GM19467 (cell line): ENCODE measurements around the gene SLC24A5.

Source experiments
- ATAC-seq: cut with Tn5 transposase; IDR thresholded peaks from one replicate; pipeline ENCODE4 v1.9.1; 2021; ENCODE audit warnings: mild to moderate bottlenecking, moderate library complexity; ENCODE audit not compliant: unreplicated experiment

SLC24A5 gene

DNA sequence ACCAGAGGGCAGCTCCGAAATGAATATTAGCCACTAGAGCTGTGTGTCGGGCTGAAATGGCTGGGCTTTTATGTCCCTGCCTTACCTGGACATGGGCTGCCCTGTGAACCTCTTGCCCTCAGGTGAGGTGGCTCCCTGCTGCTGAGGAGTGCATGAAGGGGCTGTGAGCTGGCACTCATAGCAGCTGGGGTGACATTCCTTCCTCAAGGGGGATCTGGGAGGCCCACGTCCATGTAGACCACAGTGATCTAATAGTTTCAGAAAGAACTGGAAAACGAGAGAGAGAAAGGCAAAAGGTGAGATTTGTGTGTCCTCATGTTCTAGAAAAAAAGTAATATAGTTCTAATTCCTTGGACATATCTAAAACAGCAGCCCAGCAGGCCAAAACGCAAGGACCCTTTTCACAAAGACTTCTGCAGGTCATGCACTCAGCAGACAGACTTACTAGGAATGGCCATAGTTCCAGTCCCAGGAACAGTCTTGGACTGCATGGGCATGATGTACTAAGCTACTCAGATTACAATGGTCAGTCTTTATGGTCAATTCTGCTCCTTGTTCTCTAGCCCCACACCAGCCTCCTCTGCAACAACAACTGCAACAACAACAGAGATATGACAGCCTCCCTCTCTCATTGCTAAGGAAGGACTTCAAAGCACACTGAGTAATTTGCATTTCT, 10.8 kb upstream of the SLC24A5 start:
- ATAC-seq, result no peak

DNA sequence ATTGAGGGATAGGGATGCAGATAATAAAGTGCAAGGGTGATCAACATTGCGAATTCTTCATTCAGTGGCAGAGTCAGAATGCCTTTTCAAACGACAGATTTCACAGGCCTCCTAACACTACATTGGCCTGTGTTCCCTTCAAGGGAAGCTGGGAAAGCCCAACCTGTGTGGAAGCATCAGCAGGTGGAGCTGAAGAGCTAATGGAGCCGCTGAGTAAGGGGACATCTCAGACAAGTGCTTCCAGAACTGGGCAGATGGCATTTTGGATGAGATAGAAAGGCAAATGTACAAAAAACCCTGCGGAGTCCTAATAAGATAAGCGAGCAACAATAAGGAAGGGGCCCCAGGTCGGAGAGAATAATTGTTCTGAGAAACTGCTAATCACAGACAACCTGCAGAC, 8.5 kb upstream of the SLC24A5 start:
- no peak for ATAC-seq

DNA sequence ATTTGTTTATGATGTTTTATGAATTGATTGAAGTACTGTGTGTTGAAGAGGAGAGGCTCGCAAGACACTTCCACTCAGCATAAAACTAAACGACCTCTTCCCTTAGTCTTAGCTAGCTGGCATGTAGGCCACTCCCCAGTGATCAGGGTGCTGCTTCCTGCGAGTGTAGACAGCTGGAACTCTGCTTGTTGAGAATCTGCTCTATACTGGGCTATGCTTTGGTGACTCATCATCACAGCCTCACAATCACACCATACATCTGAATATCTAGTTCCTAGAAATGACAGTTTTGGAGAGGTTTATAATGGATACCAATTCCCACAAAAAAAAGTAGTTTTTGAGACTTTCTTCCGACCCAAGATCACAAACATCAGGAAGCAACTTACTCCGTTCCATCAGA, 1.5 kb upstream of the SLC24A5 start:
- ATAC-seq, result no peak

DNA sequence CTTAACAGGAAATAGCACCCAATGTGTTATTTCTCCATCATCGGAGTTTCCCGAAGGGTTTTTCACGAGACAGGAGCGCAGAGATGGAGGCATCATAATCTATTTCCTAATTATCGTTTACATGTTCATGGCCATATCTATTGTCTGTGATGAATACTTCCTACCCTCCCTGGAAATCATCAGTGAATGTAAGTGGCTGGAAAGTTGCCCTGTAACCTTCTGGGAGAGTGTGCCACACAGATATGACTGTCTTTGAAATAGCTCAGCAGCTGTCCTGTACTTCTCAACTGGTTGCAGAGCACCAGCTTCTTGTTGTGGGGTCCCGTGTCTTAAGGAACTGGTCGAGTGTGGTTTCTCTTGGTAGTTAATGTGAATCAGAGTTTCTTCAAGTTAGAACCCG, 1.1 kb downstream of the SLC24A5 start:
- no peak for ATAC-seq

DNA sequence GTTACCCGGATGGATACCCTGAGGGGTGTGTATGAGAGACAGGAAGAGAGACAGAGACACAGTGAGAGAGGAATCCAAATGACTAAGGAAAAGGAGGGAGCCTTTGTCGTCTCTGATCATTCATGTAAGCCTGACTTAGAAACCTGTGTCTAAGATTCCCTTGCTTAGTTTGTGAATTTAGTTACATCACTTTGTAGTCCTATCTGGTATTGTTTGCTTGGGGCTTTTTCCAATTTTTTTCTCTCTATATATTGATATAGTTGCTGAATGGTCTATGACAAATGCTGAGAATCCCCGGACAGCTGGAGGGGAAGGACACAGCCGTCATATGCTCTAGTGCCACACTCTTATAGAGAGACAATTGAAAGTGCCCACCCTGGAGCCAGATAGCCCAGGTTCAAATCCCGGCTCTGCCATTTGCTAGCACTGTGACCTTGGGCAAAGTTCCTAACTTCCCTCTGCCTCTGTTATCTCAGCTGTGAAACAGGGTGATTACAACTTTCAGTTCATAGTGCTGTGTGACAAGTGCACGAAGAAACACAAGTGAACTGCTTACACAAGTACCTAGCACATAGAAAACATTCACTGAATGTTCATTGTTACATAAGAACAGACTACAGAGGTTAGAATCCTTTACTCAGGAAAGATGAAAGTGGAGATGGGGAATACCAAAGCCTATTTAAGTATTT, 6.0 kb downstream of the SLC24A5 start:
- no peak for ATAC-seq

DNA sequence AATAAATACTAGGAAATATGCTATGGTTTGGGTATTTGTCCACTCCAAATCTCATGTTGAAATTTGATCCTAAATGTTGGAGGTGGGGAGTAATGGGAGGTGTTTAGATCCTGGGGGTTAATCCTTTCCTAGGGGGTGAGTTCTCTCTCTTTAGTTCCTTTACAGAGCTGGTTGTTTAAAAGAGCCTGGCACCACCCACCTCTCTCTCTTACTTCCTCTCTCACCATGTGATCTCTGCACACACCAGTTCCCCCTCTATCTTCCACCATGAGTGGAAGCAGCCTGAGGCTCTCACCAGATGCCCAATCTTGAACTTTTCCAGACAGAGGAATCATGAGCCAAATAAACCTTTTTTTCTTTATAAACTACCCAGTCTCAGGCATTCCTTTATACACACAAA, 10.5 kb downstream of the SLC24A5 start:
- no peak for ATAC-seq

DNA sequence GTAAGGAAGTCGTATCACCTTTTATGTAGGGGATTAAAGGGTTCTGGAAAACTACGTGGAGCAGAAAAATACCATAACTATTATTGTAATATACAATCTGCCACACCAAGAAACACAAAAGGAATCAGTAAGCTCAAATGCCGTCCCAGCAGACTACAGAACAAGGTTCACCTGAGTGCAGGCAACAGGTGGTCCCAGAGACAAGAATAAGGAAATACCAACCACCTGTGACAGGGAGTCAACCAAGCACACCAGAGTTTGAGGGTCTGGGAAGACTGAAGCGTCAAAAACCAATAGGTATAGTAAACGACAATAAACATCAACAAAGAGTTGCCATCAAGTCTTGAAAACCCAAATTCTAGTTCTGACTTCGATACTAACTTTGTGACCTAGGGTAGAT, 12.1 kb downstream of the SLC24A5 start:
- ATAC-seq, result no peak

DNA sequence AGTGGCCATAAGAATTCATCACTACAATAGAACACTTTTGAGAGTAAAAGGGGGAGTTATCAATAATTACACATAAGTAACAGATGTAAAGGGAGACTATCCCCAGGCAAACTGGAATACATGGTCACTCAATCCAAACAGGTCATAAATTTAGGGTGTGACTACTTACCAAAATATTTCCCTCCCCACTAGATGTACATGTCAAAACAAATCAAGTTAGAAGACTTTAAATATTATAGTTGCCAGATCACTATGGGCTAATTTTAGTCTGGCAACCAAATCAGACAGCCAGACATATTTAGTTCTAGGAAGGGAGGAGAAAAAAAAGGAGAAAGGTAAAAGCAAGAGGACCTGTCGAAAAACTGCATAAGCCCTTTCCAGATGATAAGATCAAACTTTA, 23.1 kb downstream of the SLC24A5 start:
- no peak for ATAC-seq

DNA sequence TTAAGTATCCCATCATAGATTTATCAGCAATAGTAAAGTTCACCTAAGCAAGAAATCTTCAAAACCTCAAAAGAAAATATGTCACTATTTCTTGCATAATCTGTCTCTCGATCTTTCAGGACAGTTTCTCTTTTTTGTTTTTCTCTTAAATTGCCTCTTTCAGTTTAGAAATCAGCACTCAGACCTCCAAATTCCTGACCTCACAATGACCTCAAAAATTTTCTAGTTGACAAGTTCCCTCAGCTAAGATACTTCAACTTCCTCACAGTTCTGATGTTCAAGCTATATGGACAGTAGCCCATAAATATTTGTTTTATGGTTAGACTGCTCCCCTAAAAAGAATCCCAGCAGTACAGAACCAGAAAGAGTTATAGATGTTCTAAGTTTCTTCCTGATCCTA, 24.1 kb downstream of the SLC24A5 start:
- no peak for ATAC-seq

DNA sequence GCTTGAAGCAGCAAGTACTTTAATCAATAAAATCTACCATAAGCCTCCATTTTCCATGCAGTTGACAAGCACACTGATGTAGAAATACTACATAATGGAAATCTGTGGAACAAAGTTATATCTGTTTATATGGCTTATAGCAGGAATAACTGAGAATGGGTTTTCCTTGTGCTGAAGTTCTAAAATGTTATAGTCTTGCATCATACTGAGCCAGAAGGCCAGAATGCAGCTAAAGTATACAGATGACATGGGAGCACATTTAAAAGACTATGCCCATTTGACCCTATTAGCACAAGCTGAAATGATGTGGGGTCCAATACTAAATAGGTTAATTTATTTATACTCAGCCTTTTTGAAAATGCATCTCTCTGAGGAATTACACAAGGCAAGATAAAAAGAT, 25.1 kb downstream of the SLC24A5 start:
- no peak for ATAC-seq

DNA sequence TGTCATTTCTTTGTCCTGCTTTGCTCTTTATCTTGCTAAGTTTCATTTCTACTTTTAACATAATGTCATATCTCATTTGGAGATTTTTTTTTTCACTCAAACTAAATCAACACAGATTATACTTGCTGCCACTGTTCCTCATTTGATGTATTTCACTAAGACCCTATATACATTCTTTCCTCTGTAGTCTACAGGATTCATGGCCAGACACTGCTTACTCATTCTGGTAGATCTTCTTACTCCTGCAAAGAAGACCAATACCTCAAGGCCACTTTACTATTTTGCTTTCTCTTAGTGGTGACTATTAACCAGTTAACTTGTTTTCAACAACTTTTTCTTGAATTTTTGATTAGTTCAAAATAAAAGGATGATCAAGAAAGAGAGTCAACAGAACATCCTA, 26.6 kb downstream of the SLC24A5 start:
- no peak for ATAC-seq

DNA sequence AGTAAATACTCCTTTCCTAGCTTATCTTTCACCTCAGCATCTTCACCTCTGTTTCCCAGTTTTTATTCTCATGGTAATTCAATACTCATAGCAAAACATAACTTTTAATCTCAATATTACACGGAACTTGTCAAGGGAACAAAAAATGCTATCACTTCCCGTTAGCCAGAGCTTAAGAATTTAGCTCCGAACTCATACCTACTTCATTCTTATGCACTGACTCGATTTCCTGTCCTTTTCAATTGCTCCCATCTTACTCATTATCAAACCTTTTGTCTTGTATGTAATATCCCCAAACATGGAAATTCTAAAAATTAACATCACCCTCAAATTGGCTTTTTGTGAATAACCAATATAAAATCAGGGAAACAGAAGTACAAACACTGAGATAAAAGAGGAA, 29.1 kb downstream of the SLC24A5 start:
- ATAC-seq, result no peak

DNA sequence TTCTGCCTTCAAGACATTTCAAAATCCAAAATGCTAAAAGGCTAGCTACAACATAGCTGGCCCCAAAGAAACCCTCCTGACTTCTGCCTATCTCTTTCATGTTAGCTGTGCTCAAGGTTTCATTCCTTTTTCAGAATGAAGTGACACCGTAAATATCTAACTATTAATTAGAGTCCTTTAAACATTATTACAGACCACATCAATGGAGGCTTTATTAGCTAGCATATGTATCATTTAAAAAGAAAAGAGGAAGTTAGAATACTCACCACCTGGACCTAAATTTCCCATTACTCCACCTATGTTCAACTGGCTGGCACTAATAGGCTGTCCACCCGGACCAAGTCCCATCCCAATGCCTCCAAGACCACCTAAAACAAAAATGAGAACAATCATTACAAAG, 32.7 kb downstream of the SLC24A5 start:
- ATAC-seq, result no peak

DNA sequence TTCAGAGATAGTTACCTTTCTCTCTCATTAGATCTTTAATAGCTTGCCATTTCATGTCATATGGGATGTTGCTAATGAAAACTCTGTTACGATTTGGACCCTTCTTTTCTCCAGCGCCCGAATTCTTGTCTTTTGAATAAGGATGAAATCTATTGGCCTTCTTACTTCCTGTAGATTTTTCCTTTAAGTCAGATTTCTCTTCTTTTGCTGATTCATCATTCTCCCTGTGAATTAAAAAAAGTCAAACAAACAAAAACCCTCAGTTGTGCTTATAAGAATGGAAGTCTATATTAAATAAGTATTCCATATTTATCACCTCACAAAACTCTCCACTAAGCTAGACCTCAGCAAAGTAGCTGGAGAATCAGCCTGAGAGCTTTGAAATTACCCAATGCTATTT, 47.8 kb downstream of the SLC24A5 start:
- ATAC-seq, result no peak

DNA sequence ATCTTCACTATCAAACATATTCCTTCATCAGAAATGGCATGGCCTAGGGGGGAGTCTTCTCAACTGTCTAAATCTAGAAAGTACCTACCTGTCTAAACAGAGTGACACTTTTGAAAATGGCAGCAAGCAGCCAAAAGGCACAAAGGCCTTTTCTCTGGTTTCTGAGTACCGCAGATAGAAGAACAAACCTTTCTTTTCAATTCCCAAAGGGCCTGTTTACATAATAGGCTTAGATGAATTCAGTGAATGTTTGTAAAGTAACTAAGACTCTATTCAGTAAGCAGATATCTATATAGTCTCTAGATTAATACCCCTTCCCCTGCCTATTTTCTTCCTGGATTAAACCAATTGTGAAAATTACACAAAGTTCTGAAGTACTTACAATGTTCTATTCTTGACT, 50.2 kb downstream of the SLC24A5 start:
- no peak for ATAC-seq

DNA sequence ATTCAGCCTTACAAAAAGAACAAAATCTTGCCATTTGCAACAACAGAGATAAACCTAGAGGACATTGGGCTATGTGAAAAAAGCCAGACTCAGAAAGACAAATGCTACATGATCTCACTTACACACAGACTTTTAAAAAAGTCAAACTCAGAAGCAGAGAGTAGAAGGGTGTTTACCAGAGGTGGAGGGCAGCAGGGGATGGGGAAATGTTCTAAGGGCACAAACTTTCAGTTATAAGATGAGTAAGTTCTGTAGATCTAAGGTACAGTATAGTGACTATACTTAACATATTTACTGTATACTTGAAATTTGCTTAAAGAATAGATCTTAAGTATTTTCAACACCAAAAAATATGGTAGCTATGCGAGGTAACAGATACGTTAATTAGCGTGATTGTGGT, 54.3 kb downstream of the SLC24A5 start:
- ATAC-seq, result no peak

DNA sequence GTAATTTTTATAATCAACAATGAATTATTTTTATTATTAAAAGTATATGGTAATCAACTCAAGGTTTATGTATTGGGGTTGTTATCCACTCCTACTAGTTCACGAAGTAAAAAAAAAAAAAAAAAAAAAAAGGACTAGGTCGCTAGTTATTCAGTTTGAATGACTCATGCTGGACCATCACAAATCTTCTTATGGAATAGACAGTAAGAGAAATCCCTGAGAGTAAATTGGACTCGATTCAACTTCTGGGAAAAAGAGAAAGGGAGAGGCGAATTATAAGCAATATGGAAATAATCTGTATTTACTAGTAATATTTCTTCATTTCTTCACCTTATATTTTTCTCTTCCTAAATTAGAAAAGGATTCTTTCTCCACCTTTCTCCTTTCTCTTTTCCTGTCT, 55.3 kb downstream of the SLC24A5 start:
- ATAC-seq, result no peak

DNA sequence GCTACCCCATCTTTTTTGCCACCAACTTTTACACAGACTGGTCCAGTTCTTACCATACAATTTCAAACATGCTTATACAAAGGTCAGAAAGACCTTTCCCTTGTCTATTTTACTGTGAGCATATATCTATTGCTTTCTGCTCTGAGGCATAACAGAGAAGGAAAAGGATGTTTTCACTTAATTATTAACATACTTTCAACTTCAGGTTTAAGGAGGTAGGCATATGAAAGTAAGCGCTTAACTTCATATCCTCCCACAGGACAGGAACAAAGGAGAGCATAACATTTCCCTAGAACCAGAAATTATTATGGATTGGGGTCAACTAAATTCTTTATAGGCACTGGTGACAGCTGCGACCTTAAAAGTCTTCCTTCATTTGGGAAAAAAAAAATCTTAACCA, 56.2 kb downstream of the SLC24A5 start:
- ATAC-seq, result peak; percentile 41

DNA sequence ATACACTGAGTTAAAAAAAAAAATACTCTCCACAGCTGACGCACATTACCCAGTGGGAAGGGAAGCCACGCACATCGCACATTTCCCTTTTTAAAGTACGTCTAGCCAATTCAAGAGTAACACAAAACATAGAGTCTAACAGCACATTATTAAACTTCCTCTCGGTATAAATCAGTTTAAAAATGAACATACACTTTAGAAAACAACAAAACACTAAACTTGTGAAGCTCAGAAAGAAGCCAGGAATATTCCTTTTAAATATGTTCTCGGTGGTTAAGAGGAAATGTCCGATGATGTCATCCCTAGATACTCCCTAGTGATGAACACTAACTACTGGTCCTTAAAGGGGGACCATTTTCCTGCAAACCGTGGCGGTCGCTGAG, 56.6 kb downstream of the SLC24A5 start:
- ATAC-seq, result peak; percentile 46

DNA sequence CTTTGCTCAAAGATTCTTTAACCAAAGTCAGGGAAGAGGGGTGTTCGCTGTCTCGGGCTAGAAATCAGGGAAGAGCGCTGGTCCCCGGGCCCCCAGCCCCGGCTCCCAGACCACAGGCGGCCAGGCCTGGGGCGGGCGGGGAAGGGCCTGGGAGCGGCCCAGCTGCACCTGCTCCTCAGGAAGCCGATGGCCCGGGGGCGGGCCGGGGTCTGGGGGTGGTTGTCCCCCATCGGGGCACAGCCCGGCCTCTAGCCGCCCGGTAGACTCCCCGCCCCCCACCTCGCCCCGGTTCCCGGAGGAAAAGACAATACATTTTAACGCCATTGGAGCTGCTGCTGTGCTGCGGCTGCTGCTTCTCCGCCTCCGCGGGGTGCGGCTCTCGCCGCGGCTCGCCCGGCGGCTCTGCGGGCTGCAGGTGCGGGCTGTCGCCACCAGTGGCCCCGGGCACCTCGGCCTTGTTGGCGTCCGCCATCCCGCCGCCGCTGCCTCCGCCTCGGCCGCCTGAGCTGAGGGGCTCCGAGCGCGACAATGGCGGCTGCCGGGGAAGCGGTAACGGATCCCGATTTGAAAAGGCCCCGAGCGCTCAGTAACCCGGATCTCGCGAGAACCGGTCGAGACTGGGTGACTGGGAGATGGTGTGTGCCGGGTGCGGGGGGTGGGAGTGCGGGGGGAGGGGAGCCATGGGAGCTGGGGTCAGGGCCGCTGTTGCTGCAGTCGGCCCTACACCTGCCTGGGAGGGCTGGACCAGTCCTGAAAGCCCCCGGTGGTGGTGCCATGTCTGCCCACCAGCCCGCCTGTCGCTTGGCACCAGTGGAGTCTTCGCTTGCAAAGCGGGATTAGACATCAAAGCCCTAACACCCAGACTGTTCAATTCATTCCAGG, 57.2 kb downstream of the SLC24A5 start, which contains the start of gene MYEF2:
Gene MYEF2, minus strand, starts transcription at position 530 of the 882 bp plus-strand sequence. Its CDS starts 58 bp downstream, at position 472.
- peak; percentile 72 for ATAC-seq

DNA sequence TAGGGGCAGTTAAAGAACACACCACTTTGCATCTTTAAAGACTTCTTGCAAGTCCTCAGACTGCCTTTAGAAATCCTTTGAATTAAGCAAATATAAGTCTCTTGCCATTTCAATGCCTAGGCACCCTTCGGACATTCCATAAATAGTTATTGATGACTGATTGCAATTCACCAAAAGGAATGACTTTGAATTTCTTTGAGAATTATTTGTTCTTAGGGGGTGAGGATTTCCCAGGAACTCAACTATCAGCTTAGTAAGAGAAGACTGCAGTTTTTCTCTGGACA, 57.8 kb downstream of the SLC24A5 start:
- no peak for ATAC-seq

DNA sequence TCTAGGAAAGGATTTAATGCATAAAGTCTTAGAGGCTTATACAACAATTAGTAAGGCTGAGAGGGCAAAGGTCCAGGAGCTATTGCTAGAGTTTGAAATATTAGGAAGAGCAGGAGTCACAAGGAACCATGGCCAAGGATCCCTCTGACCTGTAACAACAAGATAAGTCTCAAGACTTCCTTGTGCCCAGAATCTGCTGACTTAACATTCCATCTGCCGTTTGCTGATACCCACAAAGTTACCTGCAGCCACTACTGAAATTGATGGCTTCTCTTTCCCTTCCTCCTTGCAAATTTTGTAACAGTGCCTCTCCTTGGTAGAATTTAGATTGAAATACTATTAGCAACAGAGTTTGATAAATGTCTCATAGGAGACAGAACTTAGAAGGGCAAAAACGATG, 62.0 kb downstream of the SLC24A5 start:
- no peak for ATAC-seq
